CD4-positive, alpha-beta T cell treated with Interferon alpha-2 for 1 hour (primary cell): ENCODE data around the gene CHPT1.
"Not testable (repeated sequence)": the region's sequence is repeated elsewhere in the genome, so short reads cannot be mapped to it uniquely, and the experiment has no call there.

Experiments used
- DNase-seq, 2 donors: peaks; one replicate each; pipeline ENCODE4 v3.0.0-alpha.2; 2020 to 2022

CHPT1 gene

GRCh38 chr12:101697197-101697929 is at the start of gene CHPT1:
CHPT1 (plus strand) TSS chr12:101697640; CDS start chr12:101697862, 222 bp downstream.
- peak; percentile 67 to 73 for DNase-seq

GRCh38 chr12:101647711-101648110 is 49.7 kb upstream of the CHPT1 start:
- no peak for DNase-seq

GRCh38 chr12:101648195-101648594 is 49.2 kb upstream of the CHPT1 start:
- no peak for DNase-seq

GRCh38 chr12:101650346-101651117 is 46.9 kb upstream of the CHPT1 start:
- no peak for DNase-seq

- DNase-seq = no peak
Observed at GRCh38 chr12:101653030-101653429, 44.4 kb upstream of the CHPT1 start.

GRCh38 chr12:101653503-101653902 is 43.9 kb upstream of the CHPT1 start:
- no peak for DNase-seq

- DNase-seq = no peak
Observed at GRCh38 chr12:101654442-101654841, 43.0 kb upstream of the CHPT1 start.

GRCh38 chr12:101655393-101655792 is 42.0 kb upstream of the CHPT1 start:
- DNase-seq = no peak

GRCh38 chr12:101660662-101661061 is 36.8 kb upstream of the CHPT1 start:
- not testable (repeated sequence) for DNase-seq

- DNase-seq = no peak
Observed at GRCh38 chr12:101663298-101663697, 34.1 kb upstream of the CHPT1 start.

GRCh38 chr12:101664992-101665391 is 32.4 kb upstream of the CHPT1 start:
- no peak for DNase-seq

- DNase-seq = no peak
Observed at GRCh38 chr12:101666052-101666728, 31.2 kb upstream of the CHPT1 start.

- no peak for DNase-seq
Observed at GRCh38 chr12:101667591-101667990, 29.8 kb upstream of the CHPT1 start.

- DNase-seq = peak; percentile 52 to 67
Observed at GRCh38 chr12:101670007-101670671, 27.3 kb upstream of the CHPT1 start.

GRCh38 chr12:101671157-101671791 is 26.2 kb upstream of the CHPT1 start:
- peak; percentile 40 to 44 for DNase-seq

- no peak for DNase-seq
Observed at GRCh38 chr12:101671833-101672232, 25.6 kb upstream of the CHPT1 start.

GRCh38 chr12:101675555-101675954 is 21.9 kb upstream of the CHPT1 start:
- no peak for DNase-seq

GRCh38 chr12:101676497-101676896 is 20.9 kb upstream of the CHPT1 start:
- not testable (repeated sequence) for DNase-seq

- DNase-seq = no peak
Observed at GRCh38 chr12:101678081-101678480, 19.4 kb upstream of the CHPT1 start.

- DNase-seq = no peak
Observed at GRCh38 chr12:101680240-101680639, 17.2 kb upstream of the CHPT1 start.

- no peak for DNase-seq
Observed at GRCh38 chr12:101680647-101681046, 16.8 kb upstream of the CHPT1 start.

GRCh38 chr12:101681627-101682026 is 15.8 kb upstream of the CHPT1 start:
- not testable (repeated sequence) for DNase-seq

- DNase-seq = no peak
Observed at GRCh38 chr12:101685092-101685491, 12.3 kb upstream of the CHPT1 start.
